HG03135 (cell line): Measurements from ENCODE around the gene TADA2B.

Source experiments
- ATAC-seq: cut with Tn5 transposase; IDR thresholded peaks from one replicate; pipeline ENCODE4 v1.9.1; 2021; ENCODE audit warnings: mild to moderate bottlenecking, moderate library complexity; ENCODE audit not compliant: unreplicated experiment

Gene TADA2B, protein sequence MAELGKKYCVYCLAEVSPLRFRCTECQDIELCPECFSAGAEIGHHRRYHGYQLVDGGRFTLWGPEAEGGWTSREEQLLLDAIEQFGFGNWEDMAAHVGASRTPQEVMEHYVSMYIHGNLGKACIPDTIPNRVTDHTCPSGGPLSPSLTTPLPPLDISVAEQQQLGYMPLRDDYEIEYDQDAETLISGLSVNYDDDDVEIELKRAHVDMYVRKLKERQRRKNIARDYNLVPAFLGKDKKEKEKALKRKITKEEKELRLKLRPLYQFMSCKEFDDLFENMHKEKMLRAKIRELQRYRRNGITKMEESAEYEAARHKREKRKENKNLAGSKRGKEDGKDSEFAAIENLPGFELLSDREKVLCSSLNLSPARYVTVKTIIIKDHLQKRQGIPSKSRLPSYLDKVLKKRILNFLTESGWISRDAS

DNA sequence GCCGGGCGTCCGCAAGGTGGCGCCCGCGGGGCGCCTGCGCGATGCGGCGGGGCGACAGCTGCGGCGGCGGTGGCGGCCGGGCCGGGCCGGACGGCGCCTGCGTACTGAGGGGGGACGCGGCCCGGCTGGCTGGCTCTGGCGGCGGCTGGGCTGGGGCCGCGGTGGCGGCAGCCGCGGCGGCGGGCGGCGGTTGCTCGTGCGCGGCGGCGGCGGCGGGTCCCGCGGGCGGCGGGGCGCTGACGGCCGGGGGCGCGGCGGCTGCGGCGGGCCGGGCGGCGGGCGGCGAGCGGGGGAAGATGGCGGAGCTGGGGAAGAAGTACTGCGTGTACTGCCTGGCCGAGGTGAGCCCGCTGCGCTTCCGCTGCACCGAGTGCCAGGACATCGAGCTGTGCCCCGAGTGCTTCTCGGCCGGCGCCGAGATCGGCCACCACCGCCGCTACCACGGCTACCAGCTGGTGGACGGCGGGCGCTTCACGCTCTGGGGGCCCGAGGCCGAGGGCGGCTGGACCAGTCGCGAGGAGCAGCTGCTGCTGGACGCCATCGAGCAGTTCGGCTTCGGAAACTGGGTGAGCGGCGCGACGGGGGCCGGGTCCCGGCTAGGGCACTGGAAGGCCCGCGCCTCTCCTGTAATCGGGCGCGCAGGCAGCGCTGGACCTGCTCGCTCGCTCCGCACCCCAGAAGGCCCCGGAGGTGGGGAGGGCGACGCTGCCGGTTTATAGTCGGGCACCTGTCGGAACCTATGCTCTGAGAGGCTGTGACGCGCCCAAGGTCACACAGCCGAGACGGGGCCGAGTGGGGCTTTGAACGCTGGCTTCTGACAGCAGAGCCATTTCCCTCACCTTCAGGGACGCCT, at the start of gene TADA2B:
Gene TADA2B, plus strand, starts transcription at position 89 of the 853 bp plus-strand sequence. Its CDS starts 208 bp downstream, at position 297.
- peak; percentile 30 for ATAC-seq

DNA sequence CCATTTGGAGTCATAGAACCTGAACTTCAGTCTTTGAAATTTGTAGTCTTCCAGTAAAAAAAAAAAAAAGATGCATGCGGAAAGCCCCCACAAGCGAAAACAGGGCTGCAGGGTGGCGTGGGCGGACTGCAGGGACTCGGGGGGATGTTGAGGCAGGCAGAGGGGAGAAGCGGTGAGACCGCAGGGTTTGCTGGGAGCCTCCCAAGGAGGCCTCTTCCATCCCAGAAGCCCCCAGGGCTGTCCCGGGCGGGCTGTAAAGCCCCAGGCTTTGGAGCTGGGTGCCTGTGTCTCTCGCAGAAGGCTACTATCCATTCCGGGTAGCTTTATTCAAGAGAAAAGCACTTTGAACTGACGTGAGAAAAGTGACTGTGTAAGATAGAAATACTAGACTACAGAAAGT, 46.7 kb upstream of the TADA2B start:
- ATAC-seq, result no peak

GRCh38 chr4:6999172-7000086, 43.7 kb upstream of the TADA2B start:
- ATAC-seq, result no peak

DNA sequence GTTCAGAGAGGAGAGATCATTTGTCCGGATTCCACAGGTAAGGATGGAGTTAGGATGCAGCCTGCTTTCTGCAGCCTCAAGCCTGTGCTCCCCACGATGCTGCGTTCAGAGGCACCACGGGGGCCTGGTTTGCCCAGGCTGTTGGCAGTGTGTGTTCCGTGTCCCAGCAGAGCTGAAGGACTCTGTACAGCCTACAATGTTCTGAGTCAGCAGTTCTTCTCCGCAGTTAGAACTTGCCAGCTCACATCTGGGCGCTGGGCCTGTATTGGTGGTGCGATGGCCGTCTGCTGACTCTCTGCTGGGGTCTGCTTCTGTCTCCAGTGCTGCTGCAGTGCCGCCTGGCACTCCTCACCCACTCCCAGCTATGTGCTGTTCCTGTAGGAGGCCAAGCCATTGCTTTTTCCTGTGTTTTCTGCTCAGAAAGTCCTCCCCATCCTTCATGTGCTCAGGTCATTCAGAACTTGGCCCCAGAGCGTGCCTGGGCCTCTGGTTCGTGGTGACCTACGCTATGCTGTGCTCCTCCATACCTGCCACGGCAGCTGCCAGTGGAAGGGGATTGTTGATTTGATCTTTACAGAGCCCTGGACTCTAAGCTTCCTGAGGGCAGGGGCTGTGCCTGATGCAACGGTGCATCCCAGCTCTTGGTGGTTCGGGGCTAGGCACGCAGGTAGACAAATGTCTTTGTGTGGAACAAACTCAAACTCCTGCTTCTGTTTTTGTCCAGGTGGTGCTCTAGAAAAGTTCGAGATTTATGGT, 42.6 kb upstream of the TADA2B start:
- no peak for ATAC-seq

DNA sequence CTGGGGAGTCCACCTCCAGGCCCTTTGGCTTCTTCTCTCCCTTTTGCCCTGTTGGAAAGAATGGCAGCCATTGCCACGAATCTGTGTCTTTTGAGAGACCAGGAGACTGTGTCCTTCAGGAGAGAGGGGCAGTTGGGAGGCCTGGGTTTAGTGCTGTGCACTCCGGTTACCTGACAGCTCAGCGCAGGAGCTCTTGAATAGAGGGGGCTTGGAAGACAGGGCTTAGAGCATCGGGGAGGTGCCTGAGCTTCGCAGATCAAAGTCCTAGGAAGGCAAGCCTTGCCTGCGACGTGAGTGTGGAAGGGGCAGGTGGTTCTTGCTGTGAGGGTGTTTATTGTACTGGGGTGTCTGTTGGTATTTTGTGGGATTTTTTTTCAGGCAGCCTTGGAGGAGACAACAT, 41.9 kb upstream of the TADA2B start:
- no peak for ATAC-seq

DNA sequence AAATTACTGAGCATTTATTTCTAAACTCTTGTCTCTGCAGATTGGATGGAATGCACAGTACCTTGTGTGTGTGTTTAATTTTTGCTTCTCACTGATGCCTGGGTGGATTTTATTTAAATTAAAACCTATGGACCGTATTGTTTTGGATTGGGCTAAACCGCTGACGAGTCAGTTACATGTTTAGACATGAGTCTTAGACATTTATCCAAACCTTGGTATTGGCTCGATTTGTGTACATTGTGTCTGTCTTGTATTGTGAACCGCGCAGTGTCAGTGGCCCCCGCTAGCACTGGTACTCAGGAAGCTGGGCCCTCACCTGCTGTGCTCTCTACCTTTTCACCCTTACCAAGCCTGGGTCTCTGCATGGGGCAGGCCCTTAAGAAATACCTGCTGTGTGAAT, 40.8 kb upstream of the TADA2B start:
- ATAC-seq, result no peak

- ATAC-seq, result no peak
These were observed 39.8 kb upstream of the TADA2B start for GRCh38 chr4:7003176-7003878.

- ATAC-seq, result no peak
These were observed 39.3 kb upstream of the TADA2B start for GRCh38 chr4:7003879-7004240.

- no peak for ATAC-seq
These were observed 38.8 kb upstream of the TADA2B start for GRCh38 chr4:7004331-7004730.

GRCh38 chr4:7005571-7005970, 37.6 kb upstream of the TADA2B start:
- no peak for ATAC-seq

GRCh38 chr4:7006411-7006810, 36.8 kb upstream of the TADA2B start:
- no peak for ATAC-seq

GRCh38 chr4:7007142-7007907, 35.8 kb upstream of the TADA2B start:
- ATAC-seq, result no peak

- no peak for ATAC-seq
These were observed 35.2 kb upstream of the TADA2B start for GRCh38 chr4:7007944-7008343.

DNA sequence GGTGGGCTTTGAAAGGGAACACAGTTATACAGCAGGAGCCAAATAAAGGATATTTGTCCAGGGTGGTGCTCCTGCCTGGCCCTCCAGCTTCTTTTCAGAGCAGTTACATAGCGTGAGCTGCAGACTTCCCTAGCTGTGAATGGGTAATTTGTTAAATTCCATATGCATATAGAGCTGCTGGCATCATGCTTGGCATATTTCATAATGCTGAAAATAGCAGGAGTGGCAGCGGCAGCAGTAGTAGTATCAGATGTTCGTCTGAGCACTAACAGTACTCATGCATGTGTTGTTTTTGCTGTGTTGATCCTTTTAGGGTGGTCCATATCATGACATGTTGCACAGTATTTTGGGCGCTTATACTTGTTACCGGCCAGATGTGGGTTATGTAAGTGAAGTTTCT, 33.6 kb upstream of the TADA2B start:
- no peak for ATAC-seq

DNA sequence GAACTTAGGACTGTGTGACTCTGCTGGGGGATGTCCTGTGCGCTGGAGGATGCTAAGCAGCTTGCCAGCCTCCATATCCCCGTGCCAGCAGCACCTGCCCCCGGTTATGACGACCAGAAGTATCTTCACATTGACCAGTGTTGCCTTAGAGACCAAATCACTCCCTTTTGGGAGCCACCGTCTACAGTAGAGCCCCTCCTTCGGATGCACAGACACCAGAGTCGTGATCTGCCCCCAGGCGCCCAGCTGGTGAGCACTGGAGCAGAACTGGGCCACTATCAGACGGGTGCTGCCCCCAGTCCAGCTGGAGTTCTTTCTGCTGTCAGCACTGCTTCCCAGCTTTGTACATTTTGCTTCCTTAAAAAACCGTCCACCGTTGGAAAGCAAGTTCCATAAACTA, 30.0 kb upstream of the TADA2B start:
- no peak for ATAC-seq

GRCh38 chr4:7014815-7015214, 28.4 kb upstream of the TADA2B start:
- ATAC-seq, result no peak

- ATAC-seq, result no peak
These were observed 27.7 kb upstream of the TADA2B start for GRCh38 chr4:7015383-7016035.

- no peak for ATAC-seq
These were observed 27.1 kb upstream of the TADA2B start for GRCh38 chr4:7016086-7016485.
